Cardiac atrium fibroblast (primary cell): ENCODE measurements around the gene ARHGAP11A. TPM values are rescaled to one million over a fixed set of nuclear protein-coding genes. Genes with fewer than 3 reads are reported as not detected.

Experiments used
- total RNA-seq: library from RNA; depleted of rRNA; stranded (reverse); fragments of >200 nt; gene quantifications from 2 replicates; pipeline ENCODE4 v1.2.3, GENCODE V29; 2015

Gene ARHGAP11A, protein sequence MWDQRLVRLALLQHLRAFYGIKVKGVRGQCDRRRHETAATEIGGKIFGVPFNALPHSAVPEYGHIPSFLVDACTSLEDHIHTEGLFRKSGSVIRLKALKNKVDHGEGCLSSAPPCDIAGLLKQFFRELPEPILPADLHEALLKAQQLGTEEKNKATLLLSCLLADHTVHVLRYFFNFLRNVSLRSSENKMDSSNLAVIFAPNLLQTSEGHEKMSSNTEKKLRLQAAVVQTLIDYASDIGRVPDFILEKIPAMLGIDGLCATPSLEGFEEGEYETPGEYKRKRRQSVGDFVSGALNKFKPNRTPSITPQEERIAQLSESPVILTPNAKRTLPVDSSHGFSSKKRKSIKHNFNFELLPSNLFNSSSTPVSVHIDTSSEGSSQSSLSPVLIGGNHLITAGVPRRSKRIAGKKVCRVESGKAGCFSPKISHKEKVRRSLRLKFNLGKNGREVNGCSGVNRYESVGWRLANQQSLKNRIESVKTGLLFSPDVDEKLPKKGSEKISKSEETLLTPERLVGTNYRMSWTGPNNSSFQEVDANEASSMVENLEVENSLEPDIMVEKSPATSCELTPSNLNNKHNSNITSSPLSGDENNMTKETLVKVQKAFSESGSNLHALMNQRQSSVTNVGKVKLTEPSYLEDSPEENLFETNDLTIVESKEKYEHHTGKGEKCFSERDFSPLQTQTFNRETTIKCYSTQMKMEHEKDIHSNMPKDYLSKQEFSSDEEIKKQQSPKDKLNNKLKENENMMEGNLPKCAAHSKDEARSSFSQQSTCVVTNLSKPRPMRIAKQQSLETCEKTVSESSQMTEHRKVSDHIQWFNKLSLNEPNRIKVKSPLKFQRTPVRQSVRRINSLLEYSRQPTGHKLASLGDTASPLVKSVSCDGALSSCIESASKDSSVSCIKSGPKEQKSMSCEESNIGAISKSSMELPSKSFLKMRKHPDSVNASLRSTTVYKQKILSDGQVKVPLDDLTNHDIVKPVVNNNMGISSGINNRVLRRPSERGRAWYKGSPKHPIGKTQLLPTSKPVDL
- 6.3 and 7.6 TPM in 2 replicates for total RNA-seq

GRCh38 chr15:32615051-32615870, at the start of gene ARHGAP11A:
Gene ARHGAP11A, plus strand, starts transcription at chr15:32615504. Its CDS starts 708 bp downstream, at chr15:32616212.

GRCh38 chr15:32593151-32593550, 22.2 kb upstream of the ARHGAP11A start, which contains the start of gene GOLGA8N:
Gene GOLGA8N, plus strand, starts transcription at chr15:32593456.

GRCh38 chr15:32641517-32642059, 26.3 kb downstream of the ARHGAP11A start, which contains the start of gene SCG5:
Gene SCG5, plus strand, starts transcription at chr15:32641710. Its CDS starts 1,883 bp downstream, at chr15:32643593.

Other genes starting within 250 kb of the ARHGAP11A start
- not detected in 2 replicates for gene GOLGA8K, start 212.2 kb upstream of the ARHGAP11A start, total RNA-seq
- 0.18 and 1.5 TPM in 2 replicates for gene GOLGA8O, start 159.9 kb upstream of the ARHGAP11A start, total RNA-seq
- gene GOLGA8N, start 22.0 kb upstream of the ARHGAP11A start, total RNA-seq, result 0.81 and 2.7 TPM in 2 replicates
- gene SCG5, start 26.2 kb downstream of the ARHGAP11A start, total RNA-seq, result 2.6 and 3.2 TPM in 2 replicates
- under 0.01 and 0.32 TPM in 2 replicates for gene GREM1, start 102.5 kb downstream of the ARHGAP11A start, total RNA-seq